ENCODE measurements around the gene TMEM117.
"Not testable (repeated sequence)": the region's sequence is repeated elsewhere in the genome, so short reads cannot be mapped to it uniquely, and the experiment has no call there.

The TMEM117 gene

GRCh38 chr12:44250440-44250839 lies 414.6 kb downstream of the TMEM117 start:
- H3K4me1 ChIP-seq (ENCODE audit: control insufficient read depth in 2 of 2, insufficient read depth in 2 of 2, low read length in 2 of 2); H3K27ac ChIP-seq (ENCODE audit: low read depth in 2 of 2, low read length in 2 of 2); H3K4me3 ChIP-seq (ENCODE audit: low read length in 2 of 2); H3K27me3 ChIP-seq (ENCODE audit: control insufficient read depth in 2 of 2, insufficient read depth in 2 of 2, low read length in 2 of 2); H3K36me3 ChIP-seq (ENCODE audit: control insufficient read depth in 2 of 2, insufficient read depth in 2 of 2, low read length in 2 of 2); H3K9ac ChIP-seq (ENCODE audit: low read depth in 1 of 2, low read length in 2 of 2); H3K9me3 ChIP-seq (ENCODE audit: control insufficient read depth in 2 of 2, low read length in 2 of 2): not testable (repeated sequence)

- Histone ChIP-seq H3K9me3 (ENCODE audit: control insufficient read depth in 2 of 2, low read length in 2 of 2) (no peaks in the 10 kb centered on the region), H3K27ac (ENCODE audit: low read depth in 2 of 2, low read length in 2 of 2) (no peak overlapping the region), H3K9ac (ENCODE audit: low read depth in 1 of 2, low read length in 2 of 2) (no peak overlapping the region), H3K4me1 (ENCODE audit: control insufficient read depth in 2 of 2, insufficient read depth in 2 of 2, low read length in 2 of 2) (no peaks in the 10 kb centered on the region), H3K36me3 (ENCODE audit: control insufficient read depth in 2 of 2, insufficient read depth in 2 of 2, low read length in 2 of 2) (no peaks in the 10 kb centered on the region), H3K27me3 (ENCODE audit: control insufficient read depth in 2 of 2, insufficient read depth in 2 of 2, low read length in 2 of 2) (no peaks in the 10 kb centered on the region), H3K4me3 (ENCODE audit: low read length in 2 of 2) (no peak overlapping the region)
Observed at GRCh38 chr12:44253338-44253856, 417.5 kb downstream of the TMEM117 start.

GRCh38 chr12:44258246-44258645 lies 422.4 kb downstream of the TMEM117 start:
- Histone ChIP-seq H3K27me3 (ENCODE audit: control insufficient read depth in 2 of 2, insufficient read depth in 2 of 2, low read length in 2 of 2) (no peaks in the 10 kb centered on the region), H3K27ac (ENCODE audit: low read depth in 2 of 2, low read length in 2 of 2) (no peak overlapping the region), H3K4me1 (ENCODE audit: control insufficient read depth in 2 of 2, insufficient read depth in 2 of 2, low read length in 2 of 2) (no peaks in the 10 kb centered on the region), H3K9ac (ENCODE audit: low read depth in 1 of 2, low read length in 2 of 2) (no peak overlapping the region), H3K9me3 (ENCODE audit: control insufficient read depth in 2 of 2, low read length in 2 of 2) (no peaks in the 10 kb centered on the region), H3K4me3 (ENCODE audit: low read length in 2 of 2) (no peak overlapping the region), H3K36me3 (ENCODE audit: control insufficient read depth in 2 of 2, insufficient read depth in 2 of 2, low read length in 2 of 2) (no peaks in the 10 kb centered on the region)

- no peak overlapping the region for H3K4me3 ChIP-seq (ENCODE audit: low read length in 2 of 2)
- no peaks in the 10 kb centered on the region for H3K9me3 ChIP-seq (ENCODE audit: control insufficient read depth in 2 of 2, low read length in 2 of 2)
- H3K4me1 ChIP-seq (ENCODE audit: control insufficient read depth in 2 of 2, insufficient read depth in 2 of 2, low read length in 2 of 2) = no peaks in the 10 kb centered on the region
- no peaks in the 10 kb centered on the region for H3K27me3 ChIP-seq (ENCODE audit: control insufficient read depth in 2 of 2, insufficient read depth in 2 of 2, low read length in 2 of 2)
- no peak overlapping the region for H3K9ac ChIP-seq (ENCODE audit: low read depth in 1 of 2, low read length in 2 of 2)
- no peak overlapping the region for H3K27ac ChIP-seq (ENCODE audit: low read depth in 2 of 2, low read length in 2 of 2)
- H3K36me3 ChIP-seq (ENCODE audit: control insufficient read depth in 2 of 2, insufficient read depth in 2 of 2, low read length in 2 of 2) = no peaks in the 10 kb centered on the region
Observed at GRCh38 chr12:44259890-44260289, 424.0 kb downstream of the TMEM117 start.

- Histone ChIP-seq H3K36me3 (ENCODE audit: control insufficient read depth in 2 of 2, insufficient read depth in 2 of 2, low read length in 2 of 2) (no peaks in the 10 kb centered on the region), H3K27ac (ENCODE audit: low read depth in 2 of 2, low read length in 2 of 2) (no peak overlapping the region), H3K9ac (ENCODE audit: low read depth in 1 of 2, low read length in 2 of 2) (no peak overlapping the region), H3K9me3 (ENCODE audit: control insufficient read depth in 2 of 2, low read length in 2 of 2) (no peaks in the 10 kb centered on the region), H3K4me1 (ENCODE audit: control insufficient read depth in 2 of 2, insufficient read depth in 2 of 2, low read length in 2 of 2) (no peaks in the 10 kb centered on the region), H3K27me3 (ENCODE audit: control insufficient read depth in 2 of 2, insufficient read depth in 2 of 2, low read length in 2 of 2) (no peaks in the 10 kb centered on the region), H3K4me3 (ENCODE audit: low read length in 2 of 2) (no peak overlapping the region)
Observed at GRCh38 chr12:44260581-44260980, 424.7 kb downstream of the TMEM117 start.

GRCh38 chr12:44285321-44285960 lies 449.6 kb downstream of the TMEM117 start:
- Histone ChIP-seq H3K9me3 (ENCODE audit: control insufficient read depth in 2 of 2, low read length in 2 of 2) (no peaks in the 10 kb centered on the region), H3K4me3 (ENCODE audit: low read length in 2 of 2) (no peak overlapping the region), H3K27ac (ENCODE audit: low read depth in 2 of 2, low read length in 2 of 2) (no peak overlapping the region), H3K4me1 (ENCODE audit: control insufficient read depth in 2 of 2, insufficient read depth in 2 of 2, low read length in 2 of 2) (no peaks in the 10 kb centered on the region), H3K27me3 (ENCODE audit: control insufficient read depth in 2 of 2, insufficient read depth in 2 of 2, low read length in 2 of 2) (no peaks in the 10 kb centered on the region), H3K9ac (ENCODE audit: low read depth in 1 of 2, low read length in 2 of 2) (no peak overlapping the region), H3K36me3 (ENCODE audit: control insufficient read depth in 2 of 2, insufficient read depth in 2 of 2, low read length in 2 of 2) (no peaks in the 10 kb centered on the region)

GRCh38 chr12:44286336-44286735 lies 450.5 kb downstream of the TMEM117 start:
- H3K4me3 ChIP-seq (ENCODE audit: low read length in 2 of 2) = no peak overlapping the region

GRCh38 chr12:44286821-44287505 lies 451.1 kb downstream of the TMEM117 start:
- Histone ChIP-seq H3K27ac (ENCODE audit: low read depth in 2 of 2, low read length in 2 of 2) (no peak overlapping the region), H3K4me1 (ENCODE audit: control insufficient read depth in 2 of 2, insufficient read depth in 2 of 2, low read length in 2 of 2) (no peaks in the 10 kb centered on the region), H3K36me3 (ENCODE audit: control insufficient read depth in 2 of 2, insufficient read depth in 2 of 2, low read length in 2 of 2) (no peaks in the 10 kb centered on the region), H3K9ac (ENCODE audit: low read depth in 1 of 2, low read length in 2 of 2) (no peak overlapping the region), H3K4me3 (ENCODE audit: low read length in 2 of 2) (no peak overlapping the region), H3K27me3 (ENCODE audit: control insufficient read depth in 2 of 2, insufficient read depth in 2 of 2, low read length in 2 of 2) (no peaks in the 10 kb centered on the region), H3K9me3 (ENCODE audit: control insufficient read depth in 2 of 2, low read length in 2 of 2) (no peaks in the 10 kb centered on the region)

More at GRCh38 chr12:44286336-44286735, 450.5 kb downstream of the TMEM117 start:
- Histone ChIP-seq H3K4me1 (ENCODE audit: control insufficient read depth in 2 of 2, insufficient read depth in 2 of 2, low read length in 2 of 2) (no peaks in the 10 kb centered on the region), H3K36me3 (ENCODE audit: control insufficient read depth in 2 of 2, insufficient read depth in 2 of 2, low read length in 2 of 2) (no peaks in the 10 kb centered on the region), H3K27ac (ENCODE audit: low read depth in 2 of 2, low read length in 2 of 2) (no peak overlapping the region), H3K9ac (ENCODE audit: low read depth in 1 of 2, low read length in 2 of 2) (no peak overlapping the region), H3K9me3 (ENCODE audit: control insufficient read depth in 2 of 2, low read length in 2 of 2) (no peaks in the 10 kb centered on the region), H3K27me3 (ENCODE audit: control insufficient read depth in 2 of 2, insufficient read depth in 2 of 2, low read length in 2 of 2) (no peaks in the 10 kb centered on the region)

GRCh38 chr12:44287545-44287944 lies 451.7 kb downstream of the TMEM117 start:
- H3K27ac ChIP-seq (ENCODE audit: low read depth in 2 of 2, low read length in 2 of 2) = no peak overlapping the region
- H3K27me3 ChIP-seq (ENCODE audit: control insufficient read depth in 2 of 2, insufficient read depth in 2 of 2, low read length in 2 of 2) = no peaks in the 10 kb centered on the region
- H3K9me3 ChIP-seq (ENCODE audit: control insufficient read depth in 2 of 2, low read length in 2 of 2) = no peaks in the 10 kb centered on the region
- H3K9ac ChIP-seq (ENCODE audit: low read depth in 1 of 2, low read length in 2 of 2) = no peak overlapping the region
- H3K36me3 ChIP-seq (ENCODE audit: control insufficient read depth in 2 of 2, insufficient read depth in 2 of 2, low read length in 2 of 2) = no peaks in the 10 kb centered on the region
- no peak overlapping the region for H3K4me3 ChIP-seq (ENCODE audit: low read length in 2 of 2)
- H3K4me1 ChIP-seq (ENCODE audit: control insufficient read depth in 2 of 2, insufficient read depth in 2 of 2, low read length in 2 of 2) = no peaks in the 10 kb centered on the region

- no peak overlapping the region for H3K9ac ChIP-seq (ENCODE audit: low read depth in 1 of 2, low read length in 2 of 2)
- H3K27me3 ChIP-seq (ENCODE audit: control insufficient read depth in 2 of 2, insufficient read depth in 2 of 2, low read length in 2 of 2) = no peaks in the 10 kb centered on the region
- H3K9me3 ChIP-seq (ENCODE audit: control insufficient read depth in 2 of 2, low read length in 2 of 2) = peaks cover 0 to 3% of the 10 kb centered on the region in 2 donors
Observed at GRCh38 chr12:44294649-44295048, 458.8 kb downstream of the TMEM117 start.

More at GRCh38 chr12:44294649-44295048, 458.8 kb downstream of the TMEM117 start:
- H3K36me3 ChIP-seq (ENCODE audit: control insufficient read depth in 2 of 2, insufficient read depth in 2 of 2, low read length in 2 of 2) = peaks cover 0 to 3% of the 10 kb centered on the region in 2 donors
- no peak overlapping the region for H3K4me3 ChIP-seq (ENCODE audit: low read length in 2 of 2)
- H3K27ac ChIP-seq (ENCODE audit: low read depth in 2 of 2, low read length in 2 of 2) = no peak overlapping the region
- H3K4me1 ChIP-seq (ENCODE audit: control insufficient read depth in 2 of 2, insufficient read depth in 2 of 2, low read length in 2 of 2) = peaks cover 0 to 7% of the 10 kb centered on the region in 2 donors

Data from mucosa of rectum (tissue), 2 donors.